Pulmonary artery endothelial cell (primary cell): Measurements from ENCODE around the gene TNFAIP6. TPM values are rescaled to one million over a fixed set of nuclear protein-coding genes. Genes with fewer than 3 reads are reported as not detected.
"Not testable (repeated sequence)": the region's sequence is repeated elsewhere in the genome, so short reads cannot be mapped to it uniquely, and the experiment has no call there.

Experiments used
- DNase-seq: peaks from one replicate; pipeline ENCODE4 v3.0.0-alpha.2; 2011; ENCODE audit warnings: low read depth, low spot score
- total RNA-seq: library from RNA; depleted of rRNA; stranded (reverse); fragments of >200 nt; gene quantifications from 2 replicates; pipeline ENCODE4 v1.2.3, GENCODE V29; 2014

Gene TNFAIP6
- total RNA-seq, 1 donor from 2014 or later: not detected

DNA sequence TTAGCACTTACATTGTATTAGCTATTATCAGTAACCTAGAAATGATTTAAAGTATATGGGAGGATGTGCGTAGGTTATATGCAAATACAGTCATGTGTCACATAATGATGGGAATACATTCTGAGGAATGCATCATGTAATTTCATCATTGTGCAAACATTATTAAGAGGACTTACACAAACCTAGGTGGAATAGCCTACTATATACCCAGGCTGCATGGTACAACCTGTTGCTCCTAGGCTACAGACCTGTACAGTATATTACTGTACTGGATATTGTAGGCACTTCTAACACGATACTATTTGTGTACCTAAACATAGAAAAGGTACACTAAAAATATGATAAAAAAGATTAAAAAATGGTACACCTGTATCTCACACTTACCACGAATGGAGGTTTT, 60.3 kb downstream of the TNFAIP6 start:
- DNase-seq: no peak

DNA sequence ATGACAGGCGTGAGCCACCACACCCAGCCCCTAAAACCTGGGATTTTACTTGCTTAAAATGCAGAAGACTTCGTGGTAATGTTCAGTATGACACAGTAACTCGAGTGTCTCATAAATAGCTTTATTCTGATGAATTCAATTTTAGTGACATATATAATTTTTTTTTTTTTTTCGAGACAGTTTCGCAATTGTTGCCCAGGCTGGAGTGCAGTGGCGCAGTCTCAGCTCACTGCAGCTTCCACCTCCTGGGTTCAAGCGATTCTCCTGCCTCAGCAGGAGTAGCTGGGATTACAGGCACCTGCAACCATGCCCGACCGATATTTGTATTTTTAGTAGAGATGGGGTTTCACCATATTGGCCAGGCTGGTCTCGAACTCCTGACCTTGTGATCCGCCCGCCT, 64.3 kb downstream of the TNFAIP6 start:
- DNase-seq: not testable (repeated sequence)

DNA sequence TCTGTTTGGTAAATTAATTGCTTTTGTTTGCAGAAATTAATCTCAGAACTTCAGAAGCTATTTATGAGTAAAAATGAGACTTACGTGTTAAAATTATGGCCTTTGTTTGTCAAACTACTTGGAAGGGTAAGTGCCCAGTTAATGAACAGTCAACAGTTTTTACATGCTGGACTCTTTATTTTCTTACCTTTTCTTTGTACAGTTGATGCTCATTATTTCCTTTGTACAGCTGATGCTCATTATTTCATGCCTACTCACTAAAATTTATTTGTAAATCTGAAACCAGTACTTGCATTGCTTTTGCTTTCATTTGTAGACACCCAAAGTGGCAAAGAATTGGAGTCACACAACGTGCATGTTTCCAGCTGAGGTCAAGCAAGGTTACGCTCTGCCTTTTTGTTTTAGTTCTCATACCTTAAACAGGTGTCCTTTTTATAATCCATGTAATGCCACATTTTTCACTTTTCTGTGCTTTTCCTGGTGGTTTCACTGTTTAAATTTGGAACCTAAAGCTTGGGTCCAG, 65.6 kb downstream of the TNFAIP6 start:
- DNase-seq: no peak

DNA sequence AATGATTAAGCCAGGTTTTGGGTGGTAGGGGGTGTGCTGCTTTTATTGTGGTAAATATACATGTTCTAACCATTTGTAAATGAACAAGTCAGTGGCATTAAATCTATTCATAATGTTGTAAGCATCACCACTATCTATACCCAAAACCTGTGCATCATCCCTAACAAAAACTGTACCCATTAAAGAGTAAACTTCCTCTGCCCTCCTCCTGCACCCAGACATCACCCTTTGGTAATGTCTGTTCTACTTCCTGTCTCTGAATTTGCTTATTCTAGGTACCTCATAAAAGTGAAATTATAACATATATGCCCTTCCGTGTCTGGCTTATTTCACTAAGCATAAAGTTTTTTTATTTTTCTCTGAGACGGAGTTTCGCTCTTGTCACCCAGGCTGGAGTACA, 66.4 kb downstream of the TNFAIP6 start:
- no peak for DNase-seq

Other genes with a start within 250 kb of the TNFAIP6 start
- 4.2 and 4.3 TPM in 2 replicates for gene RBM43, start 95.7 kb upstream of the TNFAIP6 start, total RNA-seq
- gene NMI, start 67.9 kb upstream of the TNFAIP6 start, total RNA-seq: 16.4 and 23.6 TPM in 2 replicates
- 40.7 and 54.3 TPM in 2 replicates for gene RIF1, start 52.3 kb downstream of the TNFAIP6 start, total RNA-seq